DOHH2 (cell line): ENCODE data around the gene ITGAX.

Experiments
- H3F3A ChIP-seq: fragments of 200-600 bp; sonication (generic), shearing (Covaris generic); 2 replicates; pipeline ENCODE4 v1.6.0; 2016; ENCODE audit warnings: antibody characterized with exemption, mild to moderate bottlenecking; ENCODE audit not compliant: control insufficient read depth, insufficient read depth
- H3K27ac ChIP-seq: fragments of 200-600 bp; sonication (generic); 2 replicates; pipeline ENCODE4 v1.5.1; 2014; ENCODE audit warnings: low read depth, mild to moderate bottlenecking, low read length, moderate library complexity
- H3K27me3 ChIP-seq: fragments of 200-600 bp; sonication (generic); 2 replicates; pipeline ENCODE4 v1.6.1; 2014; ENCODE audit warnings: mild to moderate bottlenecking, low read length, mixed read lengths; ENCODE audit not compliant: control insufficient read depth
- H3K36me3 ChIP-seq: fragments of 200-600 bp; sonication (generic); 2 replicates; pipeline ENCODE4 v1.6.1; 2014; ENCODE audit warnings: mild to moderate bottlenecking, low read length, moderate library complexity, mixed read lengths; ENCODE audit not compliant: control insufficient read depth
- H3K4me1 ChIP-seq: fragments of 200-600 bp; sonication (generic); 2 replicates; pipeline ENCODE4 v1.6.1; 2014; ENCODE audit warnings: mild to moderate bottlenecking, low read length, mixed read lengths; ENCODE audit not compliant: control insufficient read depth
- H3K4me2 ChIP-seq: fragments of 200-600 bp; sonication (generic); 2 replicates; pipeline ENCODE4 v1.6.0; 2014; ENCODE audit warnings: mild to moderate bottlenecking, low read length, moderate library complexity
- H3K4me3 ChIP-seq: fragments of 200-600 bp; sonication (generic); 2 replicates; pipeline ENCODE4 v1.5.1; 2014; ENCODE audit warnings: mild to moderate bottlenecking, low read length, mixed read lengths
- H3K79me2 ChIP-seq: fragments of 200-600 bp; sonication (generic); 2 replicates; pipeline ENCODE4 v1.6.1; 2014; ENCODE audit warnings: mild to moderate bottlenecking, low read length, mixed read lengths; ENCODE audit not compliant: control insufficient read depth
- H3K9me2 ChIP-seq: fragments of 200-600 bp; sonication (generic); replicated peaks from 2 replicates; pipeline ENCODE4 v1.6.1; 2014; ENCODE audit warnings: mild to moderate bottlenecking, low read length, mixed read lengths; ENCODE audit not compliant: control insufficient read depth
- H3K9me3 ChIP-seq: fragments of 200-600 bp; sonication (generic); 2 replicates; pipeline ENCODE4 v1.6.1; 2014; ENCODE audit warnings: antibody characterized with exemption, low read length, mixed read lengths; ENCODE audit not compliant: control insufficient read depth, insufficient read depth
- H4K20me1 ChIP-seq: fragments of 200-600 bp; sonication (generic); 2 replicates; pipeline ENCODE4 v1.6.0; 2014; ENCODE audit warnings: low read depth, mild to moderate bottlenecking, antibody characterized with exemption, low read length, moderate library complexity; ENCODE audit not compliant: control insufficient read depth, insufficient read depth
- CTCF ChIP-seq: fragments of 200-600 bp; sonication (generic); IDR thresholded peaks from one replicate; pipeline ENCODE4 v1.5.1; 2014; ENCODE audit warnings: antibody characterized with exemption, mild to moderate bottlenecking, low read depth, low read length; ENCODE audit not compliant: poor library complexity, severe bottlenecking
- EZH2phosphoT487 ChIP-seq: fragments of 200-600 bp; sonication (generic); IDR thresholded peaks from 2 replicates; pipeline ENCODE4 v1.6.1; 2017; ENCODE audit warnings: borderline replicate concordance, mild to moderate bottlenecking, antibody characterized with exemption, low read length, moderate library complexity, mixed read lengths

ITGAX gene

DNA sequence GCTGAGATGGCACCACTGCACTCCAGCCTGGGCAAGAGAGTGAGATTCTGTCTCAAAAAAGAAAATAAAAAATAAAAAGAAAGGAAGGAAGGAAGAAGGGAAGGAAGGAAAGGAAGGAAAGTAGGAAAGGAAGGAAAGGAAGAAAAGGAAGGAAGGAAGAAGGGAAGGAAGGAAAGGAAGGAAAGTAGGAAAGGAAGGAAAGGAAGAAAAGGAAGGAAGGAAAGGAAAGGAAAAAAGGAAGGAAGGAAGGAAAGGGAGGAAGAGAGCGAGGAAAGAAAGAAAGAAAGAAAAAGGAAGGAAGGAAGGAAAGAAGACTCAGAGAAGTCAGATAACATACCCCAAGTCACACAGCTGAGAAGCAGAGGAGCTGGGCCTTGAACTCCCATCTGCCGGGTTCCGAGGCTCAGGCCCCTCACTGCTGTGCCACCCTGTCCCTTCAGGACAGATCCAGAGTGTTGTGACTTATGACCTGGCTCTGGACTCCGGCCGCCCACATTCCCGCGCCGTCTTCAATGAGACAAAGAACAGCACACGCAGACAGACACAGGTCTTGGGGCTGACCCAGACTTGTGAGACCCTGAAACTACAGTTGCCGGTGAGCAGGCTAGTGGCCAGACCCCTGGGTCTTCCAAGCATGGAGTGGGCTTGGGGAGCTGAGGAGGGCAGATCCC lies 30.9 kb upstream of the ITGAX start:
- H3K4me3 ChIP-seq = no peak overlapping the region
- H3K27me3 ChIP-seq = no peaks in the 10 kb centered on the region
- no peak overlapping the region for H3K4me2 ChIP-seq
- no peak for TF ChIP-seq CTCF
- no peak for TF ChIP-seq EZH2phosphoT487
- H4K20me1 ChIP-seq = no peaks in the 10 kb centered on the region
- H3K4me1 ChIP-seq = no peaks in the 10 kb centered on the region
- no peaks in the 10 kb centered on the region for H3K9me2 ChIP-seq
- no peak overlapping the region for H3K27ac ChIP-seq
- H3K79me2 ChIP-seq = no peaks in the 10 kb centered on the region
- no peaks in the 10 kb centered on the region for H3K36me3 ChIP-seq
- H3K9me3 ChIP-seq = no peaks in the 10 kb centered on the region
- no peaks in the 10 kb centered on the region for H3F3A ChIP-seq

- Histone ChIP-seq H3K79me2 (no peaks in the 10 kb centered on the region), H3K9me2 (no peaks in the 10 kb centered on the region), H3K27me3 (no peaks in the 10 kb centered on the region), H4K20me1 (no peaks in the 10 kb centered on the region), H3F3A (no peaks in the 10 kb centered on the region), H3K4me1 (no peaks in the 10 kb centered on the region), H3K4me3 (no peak overlapping the region), H3K4me2 (no peak overlapping the region), H3K36me3 (no peaks in the 10 kb centered on the region), H3K27ac (no peak overlapping the region), H3K9me3 (no peaks in the 10 kb centered on the region)
- TF ChIP-seq CTCF (no peak), EZH2phosphoT487 (no peak)
Measured at GRCh38 chr16:31325171-31325570, 29.8 kb upstream of the ITGAX start.

- no peak overlapping the region for H3K4me2 ChIP-seq
- no peaks in the 10 kb centered on the region for H3K79me2 ChIP-seq
- H3K4me1 ChIP-seq = no peaks in the 10 kb centered on the region
- no peaks in the 10 kb centered on the region for H3F3A ChIP-seq
- H3K27ac ChIP-seq = no peak overlapping the region
- H3K36me3 ChIP-seq = no peaks in the 10 kb centered on the region
- TF ChIP-seq CTCF (no peak), EZH2phosphoT487 (no peak)
- no peak overlapping the region for H3K4me3 ChIP-seq
- H3K9me2 ChIP-seq = no peaks in the 10 kb centered on the region
- H3K27me3 ChIP-seq = no peaks in the 10 kb centered on the region
- H3K9me3 ChIP-seq = no peaks in the 10 kb centered on the region
- H4K20me1 ChIP-seq = no peaks in the 10 kb centered on the region
Measured at GRCh38 chr16:31327646-31328225, 27.2 kb upstream of the ITGAX start.
